ENCODE data around the gene THPO.

THPO gene

GRCh38 chr3:184377882-184378445 lies at the start of gene THPO:
THPO (minus strand) TSS chr3:184378207; CDS start chr3:184376259, 1,948 bp downstream.
- DNase-seq, result no peak

GRCh38 chr3:184426691-184427141 lies 48.7 kb upstream of the THPO start:
- DNase-seq, result no peak

GRCh38 chr3:184423561-184423960 lies 45.6 kb upstream of the THPO start:
- DNase-seq, result no peak

GRCh38 chr3:184419171-184419570 lies 41.2 kb upstream of the THPO start:
- DNase-seq, result no peak

- peak; percentile 46 for DNase-seq
Measured at GRCh38 chr3:184417619-184418327, 39.8 kb upstream of the THPO start.

GRCh38 chr3:184415203-184415490 lies 37.1 kb upstream of the THPO start:
- DNase-seq, result no peak

GRCh38 chr3:184414418-184415202 lies 36.6 kb upstream of the THPO start:
- DNase-seq, result no peak

- DNase-seq, result no peak
Measured at GRCh38 chr3:184409946-184410500, 32.0 kb upstream of the THPO start.

GRCh38 chr3:184409331-184409926 lies 31.4 kb upstream of the THPO start:
- no peak for DNase-seq

- no peak for DNase-seq
Measured at GRCh38 chr3:184405075-184406030, 27.3 kb upstream of the THPO start.

GRCh38 chr3:184399410-184399809 lies 21.4 kb upstream of the THPO start:
- DNase-seq, result no peak

- no peak for DNase-seq
Measured at GRCh38 chr3:184395320-184395660, 17.3 kb upstream of the THPO start.

GRCh38 chr3:184391266-184391665 lies 13.3 kb upstream of the THPO start:
- no peak for DNase-seq

GRCh38 chr3:184389935-184390528 lies 12.0 kb upstream of the THPO start:
- no peak for DNase-seq

- no peak for DNase-seq
Measured at GRCh38 chr3:184389384-184389783, 11.4 kb upstream of the THPO start.

- DNase-seq, result no peak
Measured at GRCh38 chr3:184388936-184389230, 10.9 kb upstream of the THPO start.

GRCh38 chr3:184388164-184388935 lies 10.3 kb upstream of the THPO start:
- no peak for DNase-seq

- no peak for DNase-seq
Measured at GRCh38 chr3:184387174-184387714, 9.2 kb upstream of the THPO start.

- no peak for DNase-seq
Measured at GRCh38 chr3:184386047-184386806, 8.2 kb upstream of the THPO start.

GRCh38 chr3:184384856-184385422 lies 6.9 kb upstream of the THPO start:
- no peak for DNase-seq

Measured in stimulated activated naive CD4-positive, alpha-beta T cell treated with Interleukin-2 at 50 U/mL for 16 hours (primary cell).